ACC112 (cell line): ENCODE measurements around the gene LBX2.

Source experiments
- H2AFZ ChIP-seq: fragments of 200-600 bp; sonication (generic); one replicate; pipeline ENCODE4 v1.6.0; 2017; ENCODE audit warnings: antibody characterized with exemption, low read length; ENCODE audit not compliant: unreplicated experiment
- H3K27ac ChIP-seq: fragments of 200-600 bp; sonication (generic); 2 replicates; pipeline ENCODE4 v1.5.1; 2014; ENCODE audit warnings: low read depth, mild to moderate bottlenecking, antibody characterized with exemption, low read length, moderate library complexity
- H3K27me3 ChIP-seq: fragments of 200-600 bp; sonication (generic); 2 replicates; pipeline ENCODE4 v1.6.1; 2014; ENCODE audit warnings: mild to moderate bottlenecking, antibody characterized with exemption, low read length, moderate library complexity, mixed read lengths; ENCODE audit not compliant: insufficient read depth
- H3K36me3 ChIP-seq: fragments of 200-600 bp; sonication (generic); 2 replicates; pipeline ENCODE4 v1.6.1; 2016; ENCODE audit warnings: mild to moderate bottlenecking, antibody characterized with exemption, low read length, moderate library complexity, mixed read lengths; ENCODE audit not compliant: insufficient read depth
- H3K4me1 ChIP-seq: fragments of 200-600 bp; sonication (generic); one replicate; pipeline ENCODE4 v1.6.1; 2016; ENCODE audit warnings: low read length, mixed read lengths; ENCODE audit not compliant: insufficient read depth, unreplicated experiment, control insufficient read depth
- H3K4me3 ChIP-seq: fragments of 200-600 bp; sonication (generic); 2 replicates; pipeline ENCODE4 v1.5.1; 2014; ENCODE audit warnings: mild to moderate bottlenecking, low read depth, low read length
- H3K79me2 ChIP-seq: fragments of 200-600 bp; sonication (generic); one replicate; pipeline ENCODE4 v1.6.0; 2016; ENCODE audit warnings: low read length; ENCODE audit not compliant: control insufficient read depth, unreplicated experiment, insufficient read depth

Gene LBX2

GRCh38 chr2:74502720-74503505 is 3.5 kb upstream of the LBX2 start:
- H3K4me3 ChIP-seq: peak overlapping the region; percentile 76
- peak overlapping the region; percentile 57 for H2AFZ ChIP-seq
- H3K4me1 ChIP-seq: peaks cover 39% of the 10 kb centered on the region
- H3K79me2 ChIP-seq: peaks cover 32% of the 10 kb centered on the region
- no peaks in the 10 kb centered on the region for H3K27me3 ChIP-seq
- H3K36me3 ChIP-seq: no peaks in the 10 kb centered on the region
- H3K27ac ChIP-seq: peak overlapping the region; percentile 82

GRCh38 chr2:74502147-74502719 is 2.8 kb upstream of the LBX2 start:
- Histone ChIP-seq H2AFZ (peak overlapping the region; percentile 57), H3K36me3 (no peaks in the 10 kb centered on the region), H3K4me1 (peaks cover 41% of the 10 kb centered on the region), H3K4me3 (peak overlapping the region; percentile 76), H3K27ac (no peak overlapping the region), H3K79me2 (peaks cover 32% of the 10 kb centered on the region), H3K27me3 (no peaks in the 10 kb centered on the region)

GRCh38 chr2:74501335-74502071 is 2.1 kb upstream of the LBX2 start:
- Histone ChIP-seq H3K36me3 (no peaks in the 10 kb centered on the region), H2AFZ (no peak overlapping the region), H3K27ac (no peak overlapping the region), H3K79me2 (peaks cover 32% of the 10 kb centered on the region), H3K4me3 (peak overlapping the region; percentile 76), H3K27me3 (no peaks in the 10 kb centered on the region), H3K4me1 (peaks cover 36% of the 10 kb centered on the region)

- Histone ChIP-seq H3K27me3 (no peaks in the 10 kb centered on the region), H2AFZ (no peak overlapping the region), H3K4me1 (peaks cover 31% of the 10 kb centered on the region), H3K4me3 (no peak overlapping the region), H3K27ac (no peak overlapping the region), H3K79me2 (peaks cover 26% of the 10 kb centered on the region), H3K36me3 (no peaks in the 10 kb centered on the region)
Measured at GRCh38 chr2:74500578-74500946, 1.2 kb upstream of the LBX2 start.

- Histone ChIP-seq H3K4me1 (peaks cover 26% of the 10 kb centered on the region), H3K27ac (no peak overlapping the region), H2AFZ (no peak overlapping the region), H3K4me3 (peak overlapping the region; percentile 81), H3K36me3 (no peaks in the 10 kb centered on the region), H3K79me2 (peaks cover 21% of the 10 kb centered on the region), H3K27me3 (no peaks in the 10 kb centered on the region)
Measured at GRCh38 chr2:74499940-74500577, 656 bp upstream of the LBX2 start.

- peak overlapping the region; percentile 42 for H2AFZ ChIP-seq
- peak overlapping the region; percentile 81 for H3K4me3 ChIP-seq
- no peaks in the 10 kb centered on the region for H3K36me3 ChIP-seq
- peaks cover 8% of the 10 kb centered on the region for H3K79me2 ChIP-seq
- peaks cover 16% of the 10 kb centered on the region for H3K4me1 ChIP-seq
- no peak overlapping the region for H3K27ac ChIP-seq
- no peaks in the 10 kb centered on the region for H3K27me3 ChIP-seq
Measured at GRCh38 chr2:74498500-74499266, 720 bp downstream of the LBX2 start.

- Histone ChIP-seq H3K27me3 (no peaks in the 10 kb centered on the region), H3K79me2 (peaks cover 3% of the 10 kb centered on the region), H3K27ac (no peak overlapping the region), H2AFZ (no peak overlapping the region), H3K36me3 (no peaks in the 10 kb centered on the region), H3K4me3 (peak overlapping the region; percentile 81), H3K4me1 (peaks cover 23% of the 10 kb centered on the region)
Measured at GRCh38 chr2:74497777-74498499, 1.5 kb downstream of the LBX2 start.

GRCh38 chr2:74496997-74497776 is 2.2 kb downstream of the LBX2 start:
- Histone ChIP-seq H3K79me2 (peaks cover under 1% of the 10 kb centered on the region), H3K4me1 (peaks cover 22% of the 10 kb centered on the region), H3K4me3 (no peak overlapping the region), H3K27ac (no peak overlapping the region), H2AFZ (no peak overlapping the region), H3K27me3 (no peaks in the 10 kb centered on the region), H3K36me3 (peaks cover 4% of the 10 kb centered on the region; the same call in 1 of the 2 replicates)

GRCh38 chr2:74495440-74495839 is 4.0 kb downstream of the LBX2 start:
- Histone ChIP-seq H3K4me1 (peaks cover 17% of the 10 kb centered on the region), H3K36me3 (peaks cover 14% of the 10 kb centered on the region; the same call in 1 of the 2 replicates), H3K79me2 (no peaks in the 10 kb centered on the region), H3K4me3 (no peak overlapping the region), H2AFZ (no peak overlapping the region), H3K27ac (no peak overlapping the region), H3K27me3 (no peaks in the 10 kb centered on the region)
